ENCODE measurements around the gene MYZAP.

Gene MYZAP, protein sequence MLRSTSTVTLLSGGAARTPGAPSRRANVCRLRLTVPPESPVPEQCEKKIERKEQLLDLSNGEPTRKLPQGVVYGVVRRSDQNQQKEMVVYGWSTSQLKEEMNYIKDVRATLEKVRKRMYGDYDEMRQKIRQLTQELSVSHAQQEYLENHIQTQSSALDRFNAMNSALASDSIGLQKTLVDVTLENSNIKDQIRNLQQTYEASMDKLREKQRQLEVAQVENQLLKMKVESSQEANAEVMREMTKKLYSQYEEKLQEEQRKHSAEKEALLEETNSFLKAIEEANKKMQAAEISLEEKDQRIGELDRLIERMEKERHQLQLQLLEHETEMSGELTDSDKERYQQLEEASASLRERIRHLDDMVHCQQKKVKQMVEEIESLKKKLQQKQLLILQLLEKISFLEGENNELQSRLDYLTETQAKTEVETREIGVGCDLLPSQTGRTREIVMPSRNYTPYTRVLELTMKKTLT

DNA sequence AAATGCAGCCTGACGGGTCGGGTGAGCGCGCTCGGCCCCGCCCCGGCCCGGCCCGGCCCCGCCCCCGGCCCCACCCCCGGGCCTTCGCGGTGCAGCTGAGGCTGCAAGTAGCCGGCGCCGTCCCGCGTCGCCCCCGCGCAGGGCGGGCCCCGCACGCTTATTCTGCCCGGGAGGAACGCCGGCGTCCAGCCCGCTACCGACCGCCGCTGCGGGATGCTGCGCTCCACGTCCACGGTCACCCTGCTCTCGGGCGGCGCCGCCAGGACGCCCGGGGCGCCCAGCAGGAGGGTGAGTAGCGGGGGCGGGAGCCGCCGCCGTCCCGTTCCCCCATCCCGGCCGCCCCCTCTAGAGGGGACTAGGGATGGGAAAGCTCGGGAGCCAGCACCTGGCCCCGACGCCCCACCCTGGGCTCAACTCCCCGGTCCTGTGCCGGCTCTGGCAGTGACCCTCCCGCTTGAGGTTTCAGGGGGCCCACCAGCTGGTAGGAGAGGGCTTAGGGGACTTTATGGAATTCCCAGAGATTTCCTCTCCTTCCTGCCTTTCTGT lies at the start of gene MYZAP:
Gene MYZAP, plus strand, starts transcription at position 83 of the 546 bp plus-strand sequence. Its CDS starts 131 bp downstream, at position 214.
- peak within 1 kb of the TSS; percentile 51; the same call in 1 of the 2 replicates for H3K9ac ChIP-seq (ENCODE audit: low read depth, low read length)

DNA sequence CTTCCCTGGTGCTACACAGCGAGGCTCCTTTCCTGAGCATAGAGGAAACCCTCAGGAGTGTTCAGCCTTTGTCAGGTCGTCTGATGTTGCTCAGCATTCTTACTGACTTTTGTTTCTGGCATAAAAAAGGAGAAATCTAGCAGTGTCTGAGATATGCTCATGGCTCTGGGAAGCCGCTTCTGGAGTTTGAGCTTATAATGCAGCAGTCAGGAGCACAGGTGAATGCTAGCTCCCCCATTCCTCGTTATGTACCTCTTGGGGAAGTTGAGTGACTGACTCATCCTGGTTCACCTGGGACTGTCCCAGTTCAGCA lies 49.2 kb upstream of the MYZAP start:
- H3K9ac ChIP-seq (ENCODE audit: low read depth, low read length) = no peak overlapping the region
- no peaks in the 10 kb centered on the region for H3K9me3 ChIP-seq (ENCODE audit: control insufficient read depth, insufficient read depth, low read length)
- no peaks in the 10 kb centered on the region for H3K4me1 ChIP-seq (ENCODE audit: insufficient read depth, low read length)
- no peaks in the 10 kb centered on the region; the same call in 1 of the 2 replicates for H3K36me3 ChIP-seq (ENCODE audit: insufficient read depth, low read length)

More for the DNA sequence above, at the start of gene MYZAP:
- Histone ChIP-seq H3K9me3 (ENCODE audit: control insufficient read depth, insufficient read depth, low read length) (no peaks in the 10 kb centered on the region), H3K4me1 (ENCODE audit: insufficient read depth, low read length) (peaks cover 3% of the 10 kb centered on the region; the same call in 1 of the 2 replicates), H3K36me3 (ENCODE audit: insufficient read depth, low read length) (no peaks in the 10 kb centered on the region)

DNA sequence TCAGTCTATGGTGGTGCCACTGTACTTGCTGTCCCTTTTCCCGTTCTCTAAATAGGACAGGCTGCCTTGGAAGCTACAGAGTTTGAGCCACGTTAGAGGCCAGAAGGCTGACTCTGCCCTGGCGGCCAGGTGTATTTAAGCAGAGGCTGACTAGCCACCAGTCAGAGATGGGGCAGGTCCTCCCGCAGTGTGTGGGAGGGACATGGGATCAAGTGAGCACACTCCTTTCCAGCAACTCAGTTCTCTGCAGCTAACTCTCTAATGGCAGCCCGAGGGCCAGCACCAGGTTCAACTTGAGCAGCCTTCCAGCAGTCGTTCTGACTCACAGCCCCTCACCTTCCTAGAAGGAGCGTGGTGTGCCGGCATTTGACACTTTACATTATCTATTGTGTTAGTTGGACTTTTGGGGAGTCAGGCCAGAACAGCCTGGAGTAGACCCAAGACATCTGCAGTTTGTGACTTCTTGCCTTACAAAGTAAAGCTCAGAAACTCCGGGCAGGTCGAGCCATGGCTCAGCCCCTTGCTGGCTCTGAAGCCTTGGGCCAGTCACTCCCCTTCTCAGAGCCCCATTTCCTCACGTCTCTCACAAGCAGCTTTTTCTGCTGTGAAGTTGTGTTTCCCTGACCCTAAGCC lies 46.7 kb upstream of the MYZAP start:
- no peaks in the 10 kb centered on the region for H3K4me1 ChIP-seq (ENCODE audit: insufficient read depth, low read length)
- no peaks in the 10 kb centered on the region for H3K9me3 ChIP-seq (ENCODE audit: control insufficient read depth, insufficient read depth, low read length)
- H3K9ac ChIP-seq (ENCODE audit: low read depth, low read length) = no peak overlapping the region
- no peaks in the 10 kb centered on the region; the same call in 1 of the 2 replicates for H3K36me3 ChIP-seq (ENCODE audit: insufficient read depth, low read length)

DNA sequence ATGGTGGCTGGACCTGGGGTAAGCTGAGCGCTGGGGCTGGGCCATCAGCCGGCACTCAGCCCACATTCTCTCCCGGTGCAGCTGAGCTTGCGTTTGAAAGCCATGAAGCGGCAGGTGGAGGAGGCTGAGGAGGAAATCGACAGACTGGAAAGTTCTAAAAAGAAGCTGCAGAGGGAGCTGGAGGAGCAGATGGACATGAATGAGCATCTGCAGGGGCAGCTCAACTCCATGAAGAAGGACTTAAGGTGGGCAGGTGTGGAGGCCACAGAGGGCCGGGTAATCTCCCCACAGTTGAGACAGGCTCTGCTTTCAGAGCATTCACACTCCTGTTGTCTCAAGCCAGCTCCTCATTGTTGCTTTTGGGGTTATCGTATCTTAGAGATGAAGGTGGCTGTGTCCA lies 45.7 kb upstream of the MYZAP start:
- H3K9me3 ChIP-seq (ENCODE audit: control insufficient read depth, insufficient read depth, low read length) = no peaks in the 10 kb centered on the region
- H3K9ac ChIP-seq (ENCODE audit: low read depth, low read length) = no peak overlapping the region
- peaks cover 7% of the 10 kb centered on the region; the same call in 1 of the 2 replicates for H3K36me3 ChIP-seq (ENCODE audit: insufficient read depth, low read length)
- H3K4me1 ChIP-seq (ENCODE audit: insufficient read depth, low read length) = peaks cover 7% of the 10 kb centered on the region

DNA sequence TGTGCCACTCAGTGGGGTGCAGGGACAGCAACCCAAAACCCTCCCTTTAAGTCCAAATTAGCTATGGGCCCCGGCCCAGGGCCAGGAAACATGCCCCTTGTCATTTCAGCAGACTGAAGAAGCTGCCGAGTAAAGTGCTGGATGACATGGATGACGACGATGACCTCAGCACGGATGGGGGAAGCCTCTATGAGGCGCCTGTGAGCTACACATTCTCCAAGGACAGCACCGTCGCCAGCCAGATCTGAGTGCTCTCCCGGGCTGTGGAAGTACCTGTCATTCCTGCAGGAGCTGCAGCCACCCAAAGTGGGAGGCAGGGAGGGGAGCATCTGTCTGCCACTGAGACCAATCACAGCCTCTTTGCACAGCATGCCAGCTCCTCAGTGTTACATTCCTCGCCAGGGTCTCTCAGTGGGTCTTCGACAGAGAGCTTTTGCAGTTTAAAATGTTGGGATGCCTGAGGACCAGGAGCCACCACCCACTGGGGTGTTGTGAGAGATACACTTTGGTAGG lies 44.4 kb upstream of the MYZAP start:
- peaks cover 7% of the 10 kb centered on the region; the same call in 1 of the 2 replicates for H3K36me3 ChIP-seq (ENCODE audit: insufficient read depth, low read length)
- H3K9ac ChIP-seq (ENCODE audit: low read depth, low read length) = no peak overlapping the region
- no peaks in the 10 kb centered on the region for H3K9me3 ChIP-seq (ENCODE audit: control insufficient read depth, insufficient read depth, low read length)
- H3K4me1 ChIP-seq (ENCODE audit: insufficient read depth, low read length) = peaks cover 17% of the 10 kb centered on the region

DNA sequence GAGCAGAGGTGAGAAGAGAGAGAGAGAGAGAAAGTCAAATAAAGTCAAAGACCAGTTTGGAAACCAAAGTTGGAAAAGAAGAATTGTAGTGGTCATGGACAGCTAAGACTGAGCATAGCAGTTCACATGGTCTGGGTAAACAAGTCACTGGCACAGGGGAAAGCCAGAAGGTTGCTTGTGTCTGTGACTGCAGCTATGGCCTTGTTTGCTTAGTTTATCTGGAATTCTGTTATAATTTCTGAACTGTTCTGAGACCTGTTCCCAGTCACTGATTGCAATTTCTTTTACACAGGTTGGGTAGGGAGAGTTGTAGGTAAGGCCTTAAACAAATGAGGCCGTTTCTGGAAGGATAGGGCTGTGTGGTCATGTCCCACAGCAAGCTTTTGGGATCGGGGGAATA lies 43.4 kb upstream of the MYZAP start:
- Histone ChIP-seq H3K36me3 (ENCODE audit: insufficient read depth, low read length) (peaks cover 7% of the 10 kb centered on the region; the same call in 1 of the 2 replicates), H3K4me1 (ENCODE audit: insufficient read depth, low read length) (peaks cover 27% of the 10 kb centered on the region), H3K9me3 (ENCODE audit: control insufficient read depth, insufficient read depth, low read length) (no peaks in the 10 kb centered on the region), H3K9ac (ENCODE audit: low read depth, low read length) (no peak overlapping the region)

DNA sequence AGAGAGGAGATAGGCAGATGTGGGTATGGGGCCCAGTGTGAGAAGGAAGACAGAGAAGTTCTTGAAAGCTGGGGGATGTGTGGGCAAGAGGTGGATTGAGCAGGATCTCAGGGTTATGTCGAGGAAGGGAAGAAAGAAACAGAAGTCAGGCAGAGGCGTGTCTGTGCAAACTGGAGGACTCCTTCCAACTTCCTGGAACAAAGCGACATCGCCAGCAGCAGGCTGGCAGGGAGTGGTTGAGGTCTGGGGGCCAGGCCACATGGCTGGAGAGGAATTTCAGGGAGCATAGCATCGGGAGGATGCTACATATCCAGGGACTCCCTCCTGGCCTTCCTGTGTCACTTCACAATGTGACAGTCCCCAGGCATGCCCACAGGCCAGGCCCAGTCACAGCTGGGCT lies 42.9 kb upstream of the MYZAP start:
- Histone ChIP-seq H3K36me3 (ENCODE audit: insufficient read depth, low read length) (peaks cover 7% of the 10 kb centered on the region; the same call in 1 of the 2 replicates), H3K9ac (ENCODE audit: low read depth, low read length) (no peak overlapping the region)

DNA sequence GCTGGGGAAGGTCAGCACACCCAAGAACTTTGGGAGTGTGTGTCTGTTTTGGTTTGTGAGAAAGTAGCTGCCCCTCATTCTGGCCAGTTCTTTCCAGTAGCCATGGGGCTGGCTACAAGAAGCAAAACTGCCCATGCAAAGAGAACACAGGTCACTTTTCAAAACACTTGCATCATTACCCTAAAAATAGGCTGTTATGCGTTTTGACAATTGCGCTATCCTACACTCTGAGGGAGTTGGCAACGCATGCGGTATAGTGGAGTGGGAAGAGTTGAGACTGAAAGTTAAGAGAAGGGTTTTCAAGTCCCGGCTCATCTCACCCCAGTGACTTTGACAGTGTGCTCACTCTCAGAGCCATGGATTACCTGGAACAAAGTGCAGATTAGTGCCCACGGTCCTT lies 41.8 kb upstream of the MYZAP start:
- peaks cover 38% of the 10 kb centered on the region for H3K4me1 ChIP-seq (ENCODE audit: insufficient read depth, low read length)
- no peaks in the 10 kb centered on the region for H3K9me3 ChIP-seq (ENCODE audit: control insufficient read depth, insufficient read depth, low read length)
- peaks cover 7% of the 10 kb centered on the region; the same call in 1 of the 2 replicates for H3K36me3 ChIP-seq (ENCODE audit: insufficient read depth, low read length)
- H3K9ac ChIP-seq (ENCODE audit: low read depth, low read length) = no peak overlapping the region

More for the DNA sequence above, 42.9 kb upstream of the MYZAP start:
- Histone ChIP-seq H3K9me3 (ENCODE audit: control insufficient read depth, insufficient read depth, low read length) (no peaks in the 10 kb centered on the region), H3K4me1 (ENCODE audit: insufficient read depth, low read length) (peaks cover 29% of the 10 kb centered on the region)

DNA sequence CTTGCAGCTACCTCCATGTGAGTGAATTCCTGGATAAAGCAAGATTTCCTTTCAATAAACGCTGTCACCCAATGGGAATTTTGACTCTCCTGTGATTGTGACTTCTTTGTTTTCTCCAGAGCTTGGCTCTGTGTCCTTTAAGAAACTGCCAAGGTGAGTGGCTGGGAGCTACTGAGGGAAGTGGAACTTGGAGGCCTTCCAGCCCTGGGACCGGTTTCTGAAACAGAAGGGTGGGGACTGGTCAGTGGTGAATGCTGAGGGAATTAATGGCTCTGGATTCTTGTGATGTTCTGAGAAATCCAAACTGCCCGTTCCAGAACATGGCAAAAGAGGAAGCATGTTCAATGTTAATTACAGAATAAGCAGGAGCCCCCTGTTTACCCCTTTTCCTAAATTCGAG lies 41.1 kb upstream of the MYZAP start:
- Histone ChIP-seq H3K36me3 (ENCODE audit: insufficient read depth, low read length) (peaks cover 7% of the 10 kb centered on the region; the same call in 1 of the 2 replicates), H3K9ac (ENCODE audit: low read depth, low read length) (no peak overlapping the region), H3K9me3 (ENCODE audit: control insufficient read depth, insufficient read depth, low read length) (no peaks in the 10 kb centered on the region), H3K4me1 (ENCODE audit: insufficient read depth, low read length) (peaks cover 41% of the 10 kb centered on the region)

DNA sequence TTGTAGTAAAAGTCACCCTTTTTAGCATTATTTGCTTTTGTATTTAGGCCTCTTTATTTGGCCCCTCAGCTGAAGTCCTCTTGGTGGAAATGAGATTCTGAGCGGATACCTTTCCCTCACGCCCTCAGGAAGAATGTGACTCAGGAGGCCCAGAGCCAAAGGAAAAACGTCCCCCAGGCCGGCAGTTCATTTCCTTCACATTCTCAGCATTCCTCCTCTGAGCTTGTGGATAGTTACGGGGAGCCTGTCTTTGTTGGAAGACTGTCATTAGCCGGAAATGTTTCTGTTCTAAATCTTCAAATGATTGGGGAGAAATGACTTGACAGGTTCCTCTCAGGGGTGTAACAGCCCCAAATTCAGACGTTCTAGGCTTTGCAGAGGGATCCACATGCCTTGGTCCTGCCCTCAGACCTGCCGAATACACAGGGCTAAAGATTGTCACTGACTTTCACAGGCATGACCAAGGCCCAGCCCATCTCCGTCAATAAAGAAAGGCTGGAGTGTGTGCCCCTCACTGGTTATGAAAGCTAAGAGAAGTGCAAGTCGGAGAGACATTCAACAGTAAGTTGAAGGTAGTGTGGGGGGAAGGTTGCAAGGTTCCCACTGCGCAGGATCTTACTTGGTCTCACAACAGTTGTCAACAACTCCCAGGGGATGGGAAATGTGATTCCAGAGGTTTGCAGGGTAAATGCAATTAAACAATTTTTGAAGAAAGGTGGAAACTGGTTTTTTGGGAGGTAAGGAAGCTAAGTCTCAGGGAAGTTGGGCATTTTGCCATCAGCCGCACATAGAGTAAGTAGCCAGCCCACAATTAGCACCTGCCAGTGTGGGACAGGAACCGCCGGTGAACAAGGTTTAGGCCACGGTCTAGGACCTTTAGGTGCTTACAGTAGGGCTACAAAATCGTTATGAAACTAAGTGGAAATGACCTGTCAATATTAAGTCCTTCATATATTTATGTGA lies 39.7 kb upstream of the MYZAP start:
- H3K36me3 ChIP-seq (ENCODE audit: insufficient read depth, low read length) = 0 out of 2 replicates have a peak, but pooled peaks cover 7% of the 10 kb centered on the region
- no peaks in the 10 kb centered on the region for H3K9me3 ChIP-seq (ENCODE audit: control insufficient read depth, insufficient read depth, low read length)
- H3K9ac ChIP-seq (ENCODE audit: low read depth, low read length) = no peak overlapping the region
- peaks cover 41% of the 10 kb centered on the region for H3K4me1 ChIP-seq (ENCODE audit: insufficient read depth, low read length)

DNA sequence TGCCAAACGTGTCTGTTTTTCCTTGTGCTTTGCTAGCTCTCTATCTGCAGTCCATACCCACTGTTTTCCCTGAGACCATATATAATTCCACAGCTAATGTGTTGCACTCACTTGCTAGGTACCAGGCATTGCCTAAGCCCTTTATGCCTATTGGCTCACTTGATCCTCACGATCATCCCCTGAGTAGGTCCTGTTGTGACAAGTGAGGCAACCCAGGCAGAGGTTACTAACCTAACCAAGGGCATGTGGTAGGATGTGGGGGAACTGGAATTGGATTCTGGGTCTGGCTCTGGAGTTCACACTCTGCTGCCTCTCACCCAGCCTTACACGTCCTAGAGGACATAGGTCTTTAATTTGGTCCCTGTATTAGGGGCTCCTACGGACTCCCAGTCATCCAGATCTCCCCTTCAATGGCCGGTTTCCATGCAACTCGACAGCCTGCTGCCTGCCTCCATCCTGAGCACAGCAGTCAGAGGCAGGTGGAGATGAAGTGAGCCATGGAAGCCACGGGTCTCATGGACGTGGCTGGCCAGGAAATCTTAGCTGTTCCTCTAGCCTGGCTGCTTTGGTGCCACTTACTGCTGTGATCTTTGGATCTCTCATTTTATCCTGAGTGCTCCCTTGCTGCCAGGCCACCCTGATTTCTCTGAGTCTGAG lies 38.9 kb upstream of the MYZAP start:
- Histone ChIP-seq H3K9ac (ENCODE audit: low read depth, low read length) (no peak overlapping the region), H3K9me3 (ENCODE audit: control insufficient read depth, insufficient read depth, low read length) (no peaks in the 10 kb centered on the region), H3K4me1 (ENCODE audit: insufficient read depth, low read length) (peaks cover 41% of the 10 kb centered on the region), H3K36me3 (ENCODE audit: insufficient read depth, low read length) (0 out of 2 replicates have a peak, but pooled peaks cover 7% of the 10 kb centered on the region)

DNA sequence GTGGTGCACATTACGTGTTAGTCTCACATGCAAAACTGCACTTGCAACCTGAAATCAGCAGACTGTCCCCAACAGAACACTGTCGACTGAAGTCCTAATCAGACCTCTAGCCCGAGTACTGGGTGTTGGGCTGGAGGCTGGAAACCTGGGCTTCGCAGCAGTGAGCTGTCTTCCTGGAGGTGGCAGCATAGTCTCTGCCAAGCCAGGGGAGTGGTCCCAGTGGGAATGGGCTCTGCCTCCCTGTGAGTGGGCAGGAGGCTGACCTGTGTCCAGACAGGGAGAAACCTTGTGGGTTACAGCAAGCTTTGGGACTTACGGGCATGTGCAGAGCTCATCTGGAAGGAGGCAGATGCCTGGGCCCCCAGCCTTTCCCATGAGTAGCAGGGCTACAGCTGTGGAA lies 38.2 kb upstream of the MYZAP start:
- H3K9me3 ChIP-seq (ENCODE audit: control insufficient read depth, insufficient read depth, low read length) = no peaks in the 10 kb centered on the region
- H3K9ac ChIP-seq (ENCODE audit: low read depth, low read length) = no peak overlapping the region
- peaks cover 41% of the 10 kb centered on the region for H3K4me1 ChIP-seq (ENCODE audit: insufficient read depth, low read length)
- 0 out of 2 replicates have a peak, but pooled peaks cover 7% of the 10 kb centered on the region for H3K36me3 ChIP-seq (ENCODE audit: insufficient read depth, low read length)
